NCI-H146 (cell line): ENCODE data around the gene IL23R.

ENCODE experiments used
- DNase-seq: peaks from one replicate; lab custom pipeline; 2025; lab: John Stamatoyannopoulos, UW

The IL23R gene

DNA sequence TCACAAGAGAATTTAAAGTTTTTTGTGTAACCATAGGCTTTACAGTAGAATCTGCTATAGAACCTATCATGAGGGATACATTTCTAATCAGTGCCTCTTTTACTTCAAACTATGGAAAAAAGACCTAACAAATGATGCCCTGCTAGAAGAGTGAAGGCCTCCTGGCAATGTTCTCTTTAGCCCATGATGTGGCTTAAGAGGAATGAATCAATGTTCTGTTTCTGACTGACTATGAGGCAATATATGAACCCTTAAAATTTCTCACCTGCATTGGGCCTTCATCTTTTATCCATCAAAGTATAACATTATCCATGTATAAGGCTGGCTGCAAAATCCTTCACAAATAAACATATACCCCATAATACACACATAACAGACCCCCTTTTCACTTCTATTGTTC lies 75.8 kb downstream of the IL23R start:
- DNase-seq: no peak

DNA sequence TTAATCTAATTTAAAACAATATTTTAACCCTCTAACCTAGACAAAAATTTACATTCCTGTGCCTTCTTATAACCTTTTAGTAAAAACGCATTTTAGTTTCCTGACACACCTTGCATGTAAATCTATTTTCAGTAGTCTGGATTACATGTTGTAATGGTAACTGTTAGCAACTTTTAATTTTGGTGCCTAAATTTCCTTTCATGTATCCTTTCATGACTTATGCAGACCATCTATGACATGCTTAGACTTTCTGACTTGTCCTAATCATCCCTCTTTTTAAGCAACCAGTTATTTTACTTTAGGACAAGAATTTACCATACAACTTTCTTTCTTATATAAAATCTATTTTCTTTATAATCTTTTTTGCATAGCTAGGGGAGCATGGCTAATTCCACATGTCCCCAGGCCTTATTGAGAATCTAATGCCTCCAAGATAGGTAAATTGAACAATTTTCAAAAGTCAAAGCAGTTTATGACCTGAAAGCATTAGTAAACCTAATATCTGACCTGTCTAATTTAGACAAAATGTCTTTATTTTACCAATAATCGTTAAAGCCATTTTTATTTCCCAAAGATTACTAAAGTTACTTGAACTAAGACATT lies 83.9 kb downstream of the IL23R start:
- DNase-seq: no peak

DNA sequence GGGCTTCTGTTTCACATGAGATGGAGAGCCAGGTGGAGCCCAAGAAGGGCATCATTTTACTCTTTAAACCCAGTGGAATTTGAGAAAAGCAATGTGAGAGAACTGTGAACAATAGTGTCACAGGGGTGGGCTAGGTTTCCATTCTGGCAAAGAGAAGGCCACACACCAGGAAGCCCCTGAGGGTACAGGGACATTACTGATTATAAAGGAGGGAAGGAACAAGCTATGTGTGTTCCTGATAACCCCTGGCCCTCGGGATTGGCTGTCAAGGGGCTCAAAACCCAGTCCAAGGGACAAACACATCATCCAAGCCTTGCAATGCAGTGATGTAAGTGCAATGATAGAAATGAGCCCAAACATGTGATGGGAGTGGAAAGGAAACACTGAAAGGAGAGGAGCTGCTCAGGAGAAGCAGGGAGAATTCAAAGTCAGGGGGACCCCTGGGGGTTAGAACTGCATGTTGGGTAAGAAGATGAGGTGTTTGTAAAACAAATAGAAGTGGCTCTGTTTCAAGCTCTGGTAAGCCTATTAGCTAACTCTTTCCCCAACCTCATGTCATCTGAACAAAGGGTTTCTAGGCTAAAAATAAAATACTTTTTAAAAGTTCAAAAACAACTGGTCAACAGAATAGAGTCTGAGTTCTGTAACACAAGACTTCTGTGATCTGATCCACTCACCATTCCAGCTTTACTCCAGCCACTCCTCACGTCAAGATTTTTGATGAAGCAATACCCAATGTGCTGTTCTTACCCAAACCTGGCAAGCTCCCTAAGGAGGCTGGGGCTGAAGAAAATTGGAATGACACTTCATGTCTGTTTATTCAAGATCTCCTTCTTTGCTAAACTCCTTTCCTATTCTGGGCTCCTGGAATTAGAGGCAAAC lies 90.3 kb downstream of the IL23R start:
- DNase-seq: peak; percentile 56

DNA sequence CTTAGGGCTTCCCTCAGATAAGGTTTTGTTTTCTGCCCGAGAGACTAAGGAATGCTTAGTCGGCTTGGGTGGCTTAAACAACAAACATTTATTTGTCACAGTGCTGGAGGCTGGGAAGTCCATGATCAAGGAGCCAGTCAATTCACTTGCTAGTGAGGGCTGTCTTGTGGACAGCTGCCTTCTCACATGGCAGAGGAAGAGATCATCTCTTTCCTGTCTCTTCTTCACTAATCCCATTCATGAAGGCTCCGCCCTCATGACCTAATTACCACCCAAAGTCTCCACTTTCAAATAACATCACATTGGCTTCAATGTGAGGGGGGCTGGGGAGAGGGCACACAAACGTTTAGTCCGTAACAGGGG lies 90.9 kb downstream of the IL23R start:
- no peak for DNase-seq

DNA sequence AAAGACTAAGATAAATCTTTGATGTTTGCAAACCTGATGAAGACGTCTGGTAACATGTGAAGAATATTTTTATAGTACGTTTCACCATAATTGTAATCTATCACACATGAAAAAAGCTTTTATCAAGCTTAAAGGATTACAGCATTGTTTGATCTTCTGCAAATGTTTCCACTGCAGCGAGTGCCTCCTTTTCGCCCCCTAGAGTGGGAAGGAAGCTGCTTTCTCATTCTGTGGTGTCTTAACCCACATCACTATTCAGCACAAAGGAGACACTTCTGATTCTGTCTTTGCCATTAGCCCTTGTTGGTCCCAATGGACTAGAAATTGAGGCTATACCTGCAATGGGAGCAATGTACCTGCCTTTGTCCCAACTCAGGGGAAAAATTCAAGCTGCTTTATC lies 95.4 kb downstream of the IL23R start:
- no peak for DNase-seq

DNA sequence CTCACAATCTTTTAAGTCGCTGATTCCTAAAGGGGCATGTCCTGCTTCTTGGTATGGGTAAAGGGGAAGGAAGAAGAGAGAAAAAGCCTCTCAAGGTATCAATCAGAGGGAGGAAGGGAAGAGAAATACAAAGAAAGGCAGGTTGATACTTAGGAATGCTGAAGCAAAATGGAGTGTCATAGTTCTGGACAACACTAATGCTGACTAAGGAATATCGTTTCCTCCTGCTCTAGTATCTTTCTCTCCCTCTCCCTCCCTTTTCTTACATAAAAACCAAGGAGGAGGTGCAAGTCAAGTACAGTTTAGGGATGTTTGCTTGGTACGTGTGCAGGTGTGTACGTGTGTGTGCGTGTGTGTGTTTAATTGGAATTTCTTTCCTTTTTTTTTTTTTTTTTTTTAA lies 96.5 kb downstream of the IL23R start:
- no peak for DNase-seq

DNA sequence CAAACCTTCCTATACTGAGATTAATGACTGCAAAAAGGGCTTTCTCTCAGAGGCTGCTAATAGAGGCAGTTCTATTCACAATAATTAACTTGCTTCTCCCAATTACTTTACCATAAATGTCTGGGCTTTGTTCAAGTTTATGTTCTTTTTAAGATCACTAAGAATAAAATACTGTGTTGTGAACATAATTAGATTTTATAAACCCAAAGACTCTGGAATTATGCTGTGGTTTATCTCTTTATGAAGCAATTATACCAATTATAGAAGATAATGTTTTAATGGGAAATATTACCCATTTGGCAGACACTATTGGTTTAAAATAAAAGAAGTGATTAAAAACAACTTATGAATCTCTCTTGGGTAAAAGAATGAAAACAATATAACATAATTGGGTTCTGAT lies 97.9 kb downstream of the IL23R start:
- no peak for DNase-seq

DNA sequence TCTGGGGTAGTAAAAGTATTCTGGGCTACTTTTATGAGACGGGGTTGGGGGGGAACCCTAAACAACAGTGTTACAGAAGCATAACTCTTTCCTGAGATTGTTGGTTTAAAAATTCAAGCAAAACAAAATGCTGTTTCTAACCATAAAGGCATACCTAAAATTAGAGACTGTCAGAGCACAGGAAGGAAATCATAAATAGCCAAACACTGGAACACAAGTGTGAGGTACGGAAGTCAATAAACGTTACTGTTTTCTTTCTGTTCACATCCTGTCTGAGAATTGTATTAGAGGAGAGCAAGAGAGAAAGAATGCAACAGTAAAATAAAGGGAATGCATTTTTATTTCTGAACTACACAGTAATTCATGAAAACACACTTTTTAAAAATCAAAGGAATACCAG lies 98.6 kb downstream of the IL23R start:
- no peak for DNase-seq

DNA sequence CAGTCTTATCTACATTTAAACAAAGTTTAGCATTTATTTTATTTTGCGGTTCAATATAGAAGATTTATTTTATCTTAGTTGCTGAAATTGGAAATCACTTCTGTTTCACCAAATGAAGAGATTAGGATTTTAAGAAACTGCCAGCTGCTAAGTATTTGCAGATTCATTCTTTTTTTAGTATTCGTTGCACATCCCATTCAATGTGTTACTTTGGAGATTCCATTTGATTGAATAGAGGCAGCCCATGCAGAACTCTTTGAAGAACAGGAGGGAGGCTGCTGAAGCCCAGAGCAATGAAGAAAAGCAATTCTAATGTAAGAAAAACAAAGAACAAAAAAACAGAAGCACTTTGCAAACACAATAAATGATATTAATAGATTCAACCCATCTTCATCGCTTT lies 102.8 kb downstream of the IL23R start:
- DNase-seq: no peak

DNA sequence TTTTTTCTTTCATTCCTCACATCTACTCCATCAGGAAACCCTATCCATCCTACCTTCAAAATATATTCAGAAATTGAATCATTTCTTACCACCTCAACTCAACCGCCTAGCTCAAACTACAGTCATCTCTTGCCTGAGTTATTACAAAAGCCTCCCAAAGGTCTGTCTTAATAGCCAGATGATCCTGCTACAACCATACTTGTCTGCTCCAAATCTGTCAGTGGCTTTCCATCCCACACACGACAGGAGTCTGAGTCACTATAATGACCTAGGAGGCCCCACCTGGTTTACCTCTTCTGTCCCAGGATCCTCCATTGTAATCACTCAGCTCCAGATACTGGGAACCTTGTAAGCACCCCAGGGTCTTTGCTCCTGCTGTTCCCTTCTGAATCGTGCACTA lies 104.3 kb downstream of the IL23R start:
- DNase-seq: no peak

DNA sequence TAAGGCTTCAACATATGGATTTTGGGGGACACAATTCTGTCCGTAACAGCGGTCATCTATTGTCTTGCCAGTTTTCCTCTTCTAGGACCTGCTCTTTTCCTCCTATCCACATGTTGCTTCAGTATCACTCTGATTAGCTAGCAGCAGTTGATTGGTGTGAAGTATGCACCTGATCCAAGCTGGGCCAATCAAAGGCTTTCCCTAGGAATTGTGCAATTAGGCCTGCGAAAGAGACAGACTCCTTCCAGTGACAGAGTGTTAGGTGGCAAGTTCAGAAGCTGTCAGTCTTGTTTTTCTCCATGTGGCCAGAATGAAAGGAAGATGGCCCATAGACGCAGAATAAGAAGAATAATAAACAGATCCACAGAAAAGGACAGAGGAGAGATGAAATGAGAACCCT lies 107.3 kb downstream of the IL23R start:
- no peak for DNase-seq

DNA sequence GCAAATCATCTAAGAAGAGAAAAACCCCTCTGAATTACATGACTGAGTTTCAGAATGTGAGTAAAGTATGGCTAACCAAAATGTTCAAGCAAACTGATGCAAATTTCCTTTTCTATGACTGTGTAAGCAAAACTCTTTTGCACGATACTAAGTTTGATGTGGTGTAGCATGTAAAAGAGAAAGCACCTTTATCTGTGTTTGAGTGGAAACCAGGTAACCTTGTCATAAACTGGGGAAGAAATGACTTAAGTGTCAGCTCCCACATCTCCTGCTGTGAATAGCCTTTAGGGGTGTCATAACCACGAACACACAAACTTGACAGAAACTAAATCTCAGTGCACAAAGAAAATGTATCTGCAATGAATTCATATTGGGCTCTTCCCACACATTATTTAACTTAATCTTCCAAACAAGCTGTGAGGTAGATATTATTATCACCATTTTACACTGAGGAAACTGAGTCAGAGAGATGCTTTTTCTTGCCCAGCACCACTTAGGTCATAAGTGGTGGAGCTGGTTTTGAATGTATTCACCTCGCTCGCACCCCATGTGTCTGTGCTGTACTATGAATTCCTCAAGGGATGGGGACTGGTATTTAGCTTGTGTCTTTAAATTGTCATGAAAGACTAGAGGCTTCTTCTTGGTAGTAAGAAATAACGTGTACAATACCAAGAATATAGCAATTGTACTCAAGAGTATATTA lies 108.5 kb downstream of the IL23R start:
- no peak for DNase-seq

DNA sequence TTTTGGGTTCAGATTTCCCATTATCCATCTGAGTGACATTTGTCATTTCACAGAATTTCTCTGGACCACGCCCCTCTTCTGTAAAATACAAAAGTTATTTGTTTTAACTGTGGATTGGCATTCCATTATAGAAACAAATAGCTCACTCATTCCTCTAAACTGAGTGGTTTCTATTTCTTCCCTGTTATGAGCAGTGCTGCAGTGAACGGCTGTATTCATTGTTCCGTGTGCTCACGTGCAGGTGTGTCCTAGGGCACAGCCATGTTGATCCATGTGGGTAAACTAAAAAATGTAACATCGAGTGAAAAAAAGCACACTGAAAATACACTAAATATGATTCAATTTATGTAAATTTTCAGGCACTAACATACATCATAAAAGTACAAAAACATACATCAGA lies 114.4 kb downstream of the IL23R start:
- no peak for DNase-seq

DNA sequence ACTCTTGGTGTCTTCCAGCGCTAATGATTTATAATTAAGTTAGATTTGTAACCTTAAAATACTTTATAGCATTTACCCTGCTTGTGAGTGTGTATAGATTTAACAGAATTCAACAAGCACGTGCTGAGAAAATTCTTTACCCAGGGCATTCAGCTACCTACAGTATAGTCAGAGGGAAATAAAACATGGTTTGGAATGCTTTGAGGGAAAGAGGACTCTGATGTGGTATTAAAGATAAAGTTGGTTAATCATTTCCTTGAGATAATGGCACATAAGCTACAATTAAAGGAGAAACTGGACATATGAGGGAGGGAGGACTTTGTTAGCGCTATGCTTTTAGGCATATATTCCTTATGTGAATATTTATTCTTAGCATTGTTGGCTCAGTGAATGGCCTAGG lies 115.0 kb downstream of the IL23R start:
- no peak for DNase-seq

DNA sequence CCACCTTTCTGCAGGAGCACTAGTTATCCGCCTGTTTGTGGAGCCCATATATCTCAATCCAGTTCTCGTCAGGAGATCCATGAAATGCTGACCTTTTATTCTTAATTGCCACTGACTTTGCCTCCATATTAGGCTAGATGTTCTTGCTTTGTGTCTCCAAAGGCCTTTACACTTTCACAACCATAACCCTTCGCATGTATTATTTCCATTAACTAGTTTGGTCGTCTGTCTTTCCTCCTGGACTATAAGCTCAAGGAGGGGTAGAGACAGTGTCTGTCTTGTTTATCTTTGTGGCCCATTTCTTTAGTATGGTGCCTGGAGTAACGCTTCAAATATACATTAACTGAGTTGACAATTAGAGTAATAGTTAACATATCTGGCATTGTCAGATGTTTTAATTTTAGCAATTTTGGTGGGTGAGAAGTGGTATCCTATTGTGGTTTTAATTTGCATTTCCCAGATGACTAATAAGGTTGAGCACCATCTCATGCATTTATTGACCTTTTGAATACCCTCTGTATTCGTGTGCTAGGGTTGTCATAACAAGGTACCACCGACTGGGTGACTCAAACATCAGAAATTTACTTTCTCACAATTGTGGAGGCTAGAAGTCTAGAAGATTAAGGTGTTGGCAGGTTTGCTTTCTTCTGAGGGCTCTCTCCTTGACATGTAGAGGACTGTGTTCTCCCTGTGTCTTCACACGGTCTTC lies 119.7 kb downstream of the IL23R start:
- DNase-seq: no peak

DNA sequence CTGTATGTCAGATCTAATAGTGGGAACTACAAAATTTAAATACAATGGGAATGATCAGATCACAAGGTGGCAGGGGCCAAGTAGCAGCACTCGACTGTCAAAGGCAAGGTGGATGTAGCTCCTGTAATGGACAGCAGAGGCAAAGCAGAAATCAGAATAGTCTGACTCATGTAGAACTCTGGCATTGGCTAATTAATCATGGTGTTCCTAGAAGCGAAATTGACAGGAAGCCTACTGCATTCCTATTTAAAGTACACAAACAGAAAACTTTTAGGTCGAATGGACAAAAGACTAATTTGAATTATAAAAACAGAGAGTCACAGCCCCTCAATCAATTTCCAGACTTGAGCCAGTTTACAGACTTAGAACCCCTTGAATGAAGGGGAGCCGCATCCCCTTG lies 124.0 kb downstream of the IL23R start:
- no peak for DNase-seq

DNA sequence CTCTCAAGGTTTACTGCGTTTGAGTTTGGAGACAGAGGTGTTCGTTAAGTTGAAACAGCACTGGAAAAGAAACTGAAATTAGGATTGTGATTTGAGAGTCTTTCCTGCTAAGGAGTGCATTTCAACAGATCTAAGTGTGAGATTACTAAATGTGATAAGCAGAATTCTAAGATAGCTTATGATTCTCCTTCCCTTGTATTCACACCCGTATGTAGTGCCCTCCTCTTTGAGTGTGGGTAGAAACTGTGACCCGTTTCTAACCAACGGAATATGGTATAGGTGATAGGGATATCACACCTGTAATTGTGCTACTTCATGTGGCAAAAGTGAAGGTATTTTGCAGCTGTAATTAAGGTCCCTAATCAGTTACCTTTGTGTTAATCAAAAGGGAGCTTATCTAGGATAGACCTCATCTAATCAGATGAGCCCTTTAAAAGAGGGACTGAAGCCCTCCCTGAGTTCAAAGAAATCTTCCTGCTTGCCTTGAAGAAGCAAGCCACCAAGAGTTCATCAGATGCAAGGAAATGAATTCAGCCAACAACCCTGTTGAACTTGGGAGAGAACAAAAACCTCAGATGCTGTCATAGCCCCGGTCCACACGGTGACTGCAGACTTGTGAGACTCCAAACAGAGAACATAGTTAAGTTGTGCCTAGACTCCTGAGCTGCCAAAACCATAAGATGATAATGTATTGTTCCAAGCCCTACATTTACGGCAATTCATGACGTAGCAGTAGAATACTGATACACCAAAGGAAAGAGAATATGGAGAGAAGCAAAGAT lies 128.8 kb downstream of the IL23R start:
- no peak for DNase-seq

DNA sequence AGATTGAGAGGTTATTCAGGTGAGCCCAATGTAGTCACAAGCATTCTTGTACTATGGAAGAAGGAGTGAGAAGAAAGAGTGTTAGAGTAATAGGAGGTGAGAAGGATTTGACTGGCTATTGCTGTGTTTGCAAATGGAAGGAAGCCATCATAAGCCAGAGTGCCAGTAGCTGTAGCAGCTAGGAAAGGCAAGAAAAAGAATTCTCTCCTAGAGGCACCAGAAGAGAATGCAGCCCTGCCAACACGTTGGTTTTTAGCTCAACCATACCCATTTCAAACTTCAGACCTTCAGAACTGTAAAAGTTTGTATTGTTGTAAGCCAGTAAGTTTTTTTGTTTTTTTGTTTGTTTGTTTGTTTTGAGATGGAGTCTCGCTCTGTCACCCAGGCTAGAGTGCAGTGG lies 132.5 kb downstream of the IL23R start:
- no peak for DNase-seq

DNA sequence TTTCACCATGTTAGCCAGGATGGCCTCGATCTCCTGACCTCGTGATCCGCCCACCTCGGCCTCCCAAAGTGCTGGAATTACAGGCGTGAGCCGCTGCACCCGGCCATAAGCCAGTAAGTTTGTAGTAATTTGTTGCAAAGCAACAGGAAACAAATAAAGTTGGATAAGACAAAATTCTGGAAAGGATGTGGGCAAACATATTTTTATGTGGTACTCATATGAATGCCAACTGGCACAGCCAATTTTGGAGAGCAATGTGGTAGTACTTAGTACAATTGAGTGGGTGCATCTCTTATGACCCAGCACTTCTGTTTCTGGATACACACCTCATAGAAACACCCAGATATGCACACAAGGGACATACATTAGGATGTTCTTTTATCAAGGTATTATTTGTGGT lies 133.0 kb downstream of the IL23R start:
- DNase-seq: no peak

DNA sequence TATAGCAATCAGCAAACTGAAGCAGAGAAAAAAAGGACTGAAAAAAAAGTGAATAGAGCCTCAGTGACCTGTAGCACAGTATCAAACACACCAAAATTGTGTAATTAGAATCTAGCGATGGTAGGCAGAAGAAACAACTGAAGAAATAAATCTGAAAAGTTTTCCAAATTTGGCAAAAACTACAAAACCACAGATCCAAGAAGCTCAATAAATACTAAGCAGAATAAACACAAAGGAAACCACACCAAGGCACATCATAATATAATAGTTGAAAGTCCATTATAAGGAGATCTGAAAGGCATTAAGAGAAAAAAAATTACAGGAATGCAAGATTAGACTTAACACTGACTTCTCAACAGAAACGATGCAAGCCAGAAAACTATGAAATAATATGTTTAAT lies 134.3 kb downstream of the IL23R start:
- DNase-seq: no peak

DNA sequence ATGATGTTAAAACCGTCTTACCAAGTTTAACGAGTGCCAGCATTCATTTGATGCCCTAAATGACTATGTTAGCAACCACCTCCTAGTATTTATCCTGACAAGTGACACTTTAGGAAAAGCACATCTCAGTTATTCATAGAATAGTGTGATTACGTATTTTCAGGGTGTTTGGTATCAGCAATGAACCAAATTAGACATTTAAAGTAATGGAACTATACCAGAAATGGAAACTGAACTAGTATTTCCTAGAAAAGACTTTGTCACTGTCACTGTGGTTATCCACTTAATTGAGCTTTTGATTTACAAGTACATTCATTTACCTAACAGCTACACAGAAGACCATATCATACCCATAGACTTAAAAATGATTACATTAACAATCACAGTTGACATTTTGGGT lies 137.8 kb downstream of the IL23R start:
- DNase-seq: no peak

DNA sequence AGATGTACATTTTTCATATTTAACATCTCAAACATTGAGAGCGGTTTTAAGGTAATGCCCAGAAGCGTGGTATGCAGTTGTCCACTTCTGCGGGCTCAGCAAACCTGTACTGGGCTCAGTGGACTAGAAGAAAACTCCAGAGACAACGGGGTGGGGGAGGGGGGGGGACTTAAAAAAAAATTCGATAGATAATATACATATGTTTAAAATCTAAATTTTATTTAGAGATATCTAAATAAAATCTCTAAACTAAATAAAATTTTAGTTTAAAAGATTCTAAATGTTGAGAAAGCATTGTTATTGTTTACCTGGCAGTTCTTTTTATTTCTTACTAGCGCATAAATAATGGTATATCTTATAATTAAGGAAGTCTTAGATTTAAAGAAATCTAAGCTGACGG lies 140.3 kb downstream of the IL23R start:
- no peak for DNase-seq
